HepG2 (cell line): Measurements from ENCODE around the gene P3R3URF. TPM values are rescaled to one million over a fixed set of nuclear protein-coding genes. Genes with fewer than 3 reads are reported as not detected.

Source experiments
- CENPX ChIP-seq: sonication (generic); formaldehyde crosslinking; IDR thresholded peaks from 2 replicates; pipeline ENCODE4 v1.9.0; 2021; ENCODE audit warnings: mild to moderate bottlenecking, missing genetic modification reagents, moderate library complexity
- KAT2B ChIP-seq: fragments of 150-350 bp; IDR thresholded peaks from 2 replicates; pipeline ENCODE4 v1.6.1; 2014; ENCODE audit warnings: low read depth, low read length, borderline replicate concordance
- MTA1 ChIP-seq: sonication (generic); formaldehyde crosslinking; IDR thresholded peaks from 2 replicates; pipeline ENCODE4 v1.4.0; 2020; ENCODE audit warnings: missing genetic modification reagents, mild to moderate bottlenecking, borderline replicate concordance
- NFE2 ChIP-seq: sonication (generic); formaldehyde crosslinking; IDR thresholded peaks from 2 replicates; pipeline ENCODE4 v1.4.0; 2020; ENCODE audit warnings: missing genetic modification reagents
- SKI ChIP-seq: fragments of 450-650 bp; IDR thresholded peaks from one replicate; pipeline ENCODE4 v1.6.1; 2018; ENCODE audit warnings: mild to moderate bottlenecking; ENCODE audit not compliant: partially characterized antibody
- STAT5B ChIP-seq: sonication (generic); formaldehyde crosslinking; IDR thresholded peaks from 2 replicates; pipeline ENCODE4 v1.4.0; 2020; ENCODE audit warnings: missing genetic modification reagents
- ZBTB38 ChIP-seq: sonication (generic); formaldehyde crosslinking; IDR thresholded peaks from 2 replicates; pipeline ENCODE4 v1.5.1; 2020; ENCODE audit warnings: mild to moderate bottlenecking, missing genetic modification reagents
- ZNF501 ChIP-seq: sonication (generic); formaldehyde crosslinking; IDR thresholded peaks from 2 replicates; pipeline ENCODE4 v1.5.1; 2020; ENCODE audit warnings: mild to moderate bottlenecking, moderate library complexity, missing genetic modification reagents
- ZNF672 ChIP-seq: sonication (generic); formaldehyde crosslinking; IDR thresholded peaks from 2 replicates; pipeline ENCODE4 v1.8.1; 2022; ENCODE audit warnings: missing genetic modification reagents
- ZNF746 ChIP-seq: sonication (generic); formaldehyde crosslinking; IDR thresholded peaks from 2 replicates; pipeline ENCODE4 v1.8.0; 2022; ENCODE audit warnings: mild to moderate bottlenecking, missing genetic modification reagents
- ZNF75D ChIP-seq: sonication (generic); formaldehyde crosslinking; IDR thresholded peaks from 2 replicates; pipeline ENCODE4 v1.8.1; 2023; ENCODE audit warnings: missing genetic modification reagents, mild to moderate bottlenecking, borderline replicate concordance
- ZNF879 ChIP-seq: sonication (generic); formaldehyde crosslinking; IDR thresholded peaks from 2 replicates; pipeline ENCODE4 v1.8.1; 2023; ENCODE audit warnings: missing genetic modification reagents
- polyA plus RNA-seq, 8 experiments: library from polyadenylated mRNA; depleted of rRNA in 3 of 8; stranded (reverse) in 7 of 8; unstranded in 1 of 8; fragments of >200 nt; fragmentation: Illumina TruSeq in 4 of 8; extraction: Trizol in 4 of 8; gene quantifications; 2 replicates each; pipeline versions ENCODE4 v1.2.1 to v1.2.3, GENCODE V29; 2011 to 2016; ENCODE audit warnings: low read depth in 4 of 8, missing spikeins in 1 of 8, mixed read lengths in 1 of 8; ENCODE audit not compliant: insufficient read depth in 1 of 8
- total RNA-seq, 5 experiments: library from RNA; depleted of rRNA; stranded (reverse); fragments of >200 nt; fragmentation: Illumina TruSeq; extraction: Trizol; gene quantifications; 2 replicates each; pipeline ENCODE4 v1.2.3, GENCODE V29; 2016; ENCODE audit warnings: low read depth in 1 of 5
- TF ChIP-seq, protein P1 (sequence below): IDR thresholded peaks from 2 replicates; pipeline ENCODE4 v1.6.1; 2016; ENCODE audit warnings: mild to moderate bottlenecking
- TF ChIP-seq, protein P2 (sequence below): sonication (generic); formaldehyde crosslinking; IDR thresholded peaks from 2 replicates; pipeline ENCODE4 v1.5.0; 2020; ENCODE audit warnings: mild to moderate bottlenecking, low read depth, missing genetic modification reagents, borderline replicate concordance
- TF ChIP-seq, protein P3 (sequence below): sonication (generic); formaldehyde crosslinking; IDR thresholded peaks from 2 replicates; pipeline ENCODE4 v1.5.0; 2020; ENCODE audit warnings: mild to moderate bottlenecking, missing genetic modification reagents
- TF ChIP-seq, protein P4 (sequence below): sonication (generic); formaldehyde crosslinking; IDR thresholded peaks from 2 replicates; pipeline ENCODE4 v1.9.0; 2021; ENCODE audit warnings: missing genetic modification reagents, borderline replicate concordance
- TF ChIP-seq, protein P5 (sequence below), 2 experiments: sonication (generic) in 1 of 2; formaldehyde crosslinking in 1 of 2; IDR thresholded peaks; 2 replicates each; pipeline versions ENCODE4 v1.4.0 to v1.6.1; 2016 to 2020; ENCODE audit warnings: borderline replicate concordance in 1 of 2, low read depth in 1 of 2, mild to moderate bottlenecking in 1 of 2, missing genetic modification reagents in 1 of 2

Gene P3R3URF
- total and polyA plus RNA-seq, 2 of the 13 experiments (the other 11 are each of a cell fraction or from before 2014, with no cell fraction given), result not detected

DNA sequence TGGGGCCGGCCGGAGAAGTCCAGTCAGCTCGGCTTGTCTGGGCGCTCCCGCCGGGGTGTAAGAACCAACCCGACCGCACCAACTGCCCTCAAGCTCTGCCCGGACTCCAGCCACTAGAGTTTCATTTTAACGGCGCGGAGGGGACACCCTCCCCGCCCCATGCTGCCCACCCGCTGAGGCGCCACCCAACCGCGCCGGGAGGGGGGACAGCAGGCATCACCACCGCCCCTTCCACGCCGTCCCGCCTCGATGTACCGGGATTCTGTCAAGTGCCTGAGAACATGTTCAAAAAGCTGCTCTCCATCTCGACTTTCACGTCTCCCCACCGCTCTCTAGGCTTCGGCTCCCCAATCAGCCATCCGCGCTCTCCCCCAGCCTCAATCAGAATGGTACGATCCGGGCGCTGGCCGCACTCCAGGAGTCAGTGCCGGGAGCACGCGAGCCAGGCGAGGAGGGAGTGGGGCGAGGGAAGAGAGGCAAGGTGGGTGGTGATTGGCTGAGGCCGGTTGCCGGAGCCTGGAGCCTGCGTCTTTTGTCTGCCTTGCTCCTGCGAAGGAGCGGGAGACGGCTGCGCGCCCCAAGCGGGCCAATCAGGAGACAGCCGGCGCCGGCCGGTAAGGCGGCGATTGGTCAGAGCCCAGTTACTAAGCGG is 43.6 kb downstream of the P3R3URF start, which contains the start of gene PIK3R3 (continued):
- TF ChIP-seq, protein P1, sequence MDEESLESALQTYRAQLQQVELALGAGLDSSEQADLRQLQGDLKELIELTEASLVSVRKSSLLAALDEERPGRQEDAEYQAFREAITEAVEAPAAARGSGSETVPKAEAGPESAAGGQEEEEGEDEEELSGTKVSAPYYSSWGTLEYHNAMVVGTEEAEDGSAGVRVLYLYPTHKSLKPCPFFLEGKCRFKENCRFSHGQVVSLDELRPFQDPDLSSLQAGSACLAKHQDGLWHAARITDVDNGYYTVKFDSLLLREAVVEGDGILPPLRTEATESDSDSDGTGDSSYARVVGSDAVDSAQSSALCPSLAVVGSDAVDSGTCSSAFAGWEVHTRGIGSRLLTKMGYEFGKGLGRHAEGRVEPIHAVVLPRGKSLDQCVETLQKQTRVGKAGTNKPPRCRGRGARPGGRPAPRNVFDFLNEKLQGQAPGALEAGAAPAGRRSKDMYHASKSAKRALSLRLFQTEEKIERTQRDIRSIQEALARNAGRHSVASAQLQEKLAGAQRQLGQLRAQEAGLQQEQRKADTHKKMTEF (CRISPR knock-in tag), result peak; percentile 97
- TF ChIP-seq, protein P2, sequence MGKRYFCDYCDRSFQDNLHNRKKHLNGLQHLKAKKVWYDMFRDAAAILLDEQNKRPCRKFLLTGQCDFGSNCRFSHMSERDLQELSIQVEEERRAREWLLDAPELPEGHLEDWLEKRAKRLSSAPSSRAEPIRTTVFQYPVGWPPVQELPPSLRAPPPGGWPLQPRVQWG (CRISPR knock-in tag), result no peak
- TF ChIP-seq, protein P3, sequence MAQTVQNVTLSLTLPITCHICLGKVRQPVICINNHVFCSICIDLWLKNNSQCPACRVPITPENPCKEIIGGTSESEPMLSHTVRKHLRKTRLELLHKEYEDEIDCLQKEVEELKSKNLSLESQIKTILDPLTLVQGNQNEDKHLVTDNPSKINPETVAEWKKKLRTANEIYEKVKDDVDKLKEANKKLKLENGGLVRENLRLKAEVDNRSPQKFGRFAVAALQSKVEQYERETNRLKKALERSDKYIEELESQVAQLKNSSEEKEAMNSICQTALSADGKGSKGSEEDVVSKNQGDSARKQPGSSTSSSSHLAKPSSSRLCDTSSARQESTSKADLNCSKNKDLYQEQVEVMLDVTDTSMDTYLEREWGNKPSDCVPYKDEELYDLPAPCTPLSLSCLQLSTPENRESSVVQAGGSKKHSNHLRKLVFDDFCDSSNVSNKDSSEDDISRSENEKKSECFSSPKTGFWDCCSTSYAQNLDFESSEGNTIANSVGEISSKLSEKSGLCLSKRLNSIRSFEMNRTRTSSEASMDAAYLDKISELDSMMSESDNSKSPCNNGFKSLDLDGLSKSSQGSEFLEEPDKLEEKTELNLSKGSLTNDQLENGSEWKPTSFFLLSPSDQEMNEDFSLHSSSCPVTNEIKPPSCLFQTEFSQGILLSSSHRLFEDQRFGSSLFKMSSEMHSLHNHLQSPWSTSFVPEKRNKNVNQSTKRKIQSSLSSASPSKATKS (CRISPR knock-in tag), result no peak; the same call in none of the 2 replicates
- TF ChIP-seq ZNF501 (CRISPR knock-in tag) (peak; percentile 86), SKI (no peak), STAT5B (peak; percentile 91), CENPX (no peak), ZNF746 (CRISPR knock-in tag) (peak; percentile 86), ZNF672 (CRISPR knock-in tag) (peak; percentile 89), NFE2 (CRISPR knock-in tag) (peak; percentile 44; the same call in 1 of the 2 replicates), KAT2B (no peak), ZBTB38 (CRISPR knock-in tag) (peak; percentile 90), ZNF879 (CRISPR knock-in tag) (peak; percentile 97; the same call in 1 of the 2 replicates), MTA1 (CRISPR knock-in tag) (no peak), ZNF75D (CRISPR knock-in tag) (peak; percentile 97)
- TF ChIP-seq, protein P4, sequence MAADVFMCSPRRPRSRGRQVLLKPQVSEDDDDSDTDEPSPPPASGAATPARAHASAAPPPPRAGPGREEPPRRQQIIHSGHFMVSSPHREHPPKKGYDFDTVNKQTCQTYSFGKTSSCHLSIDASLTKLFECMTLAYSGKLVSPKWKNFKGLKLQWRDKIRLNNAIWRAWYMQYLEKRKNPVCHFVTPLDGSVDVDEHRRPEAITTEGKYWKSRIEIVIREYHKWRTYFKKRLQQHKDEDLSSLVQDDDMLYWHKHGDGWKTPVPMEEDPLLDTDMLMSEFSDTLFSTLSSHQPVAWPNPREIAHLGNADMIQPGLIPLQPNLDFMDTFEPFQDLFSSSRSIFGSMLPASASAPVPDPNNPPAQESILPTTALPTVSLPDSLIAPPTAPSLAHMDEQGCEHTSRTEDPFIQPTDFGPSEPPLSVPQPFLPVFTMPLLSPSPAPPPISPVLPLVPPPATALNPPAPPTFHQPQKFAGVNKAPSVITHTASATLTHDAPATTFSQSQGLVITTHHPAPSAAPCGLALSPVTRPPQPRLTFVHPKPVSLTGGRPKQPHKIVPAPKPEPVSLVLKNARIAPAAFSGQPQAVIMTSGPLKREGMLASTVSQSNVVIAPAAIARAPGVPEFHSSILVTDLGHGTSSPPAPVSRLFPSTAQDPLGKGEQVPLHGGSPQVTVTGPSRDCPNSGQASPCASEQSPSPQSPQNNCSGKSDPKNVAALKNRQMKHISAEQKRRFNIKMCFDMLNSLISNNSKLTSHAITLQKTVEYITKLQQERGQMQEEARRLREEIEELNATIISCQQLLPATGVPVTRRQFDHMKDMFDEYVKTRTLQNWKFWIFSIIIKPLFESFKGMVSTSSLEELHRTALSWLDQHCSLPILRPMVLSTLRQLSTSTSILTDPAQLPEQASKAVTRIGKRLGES (CRISPR knock-in tag), result peak; percentile 63; the same call in 1 of the 2 replicates
- TF ChIP-seq, protein P5, sequence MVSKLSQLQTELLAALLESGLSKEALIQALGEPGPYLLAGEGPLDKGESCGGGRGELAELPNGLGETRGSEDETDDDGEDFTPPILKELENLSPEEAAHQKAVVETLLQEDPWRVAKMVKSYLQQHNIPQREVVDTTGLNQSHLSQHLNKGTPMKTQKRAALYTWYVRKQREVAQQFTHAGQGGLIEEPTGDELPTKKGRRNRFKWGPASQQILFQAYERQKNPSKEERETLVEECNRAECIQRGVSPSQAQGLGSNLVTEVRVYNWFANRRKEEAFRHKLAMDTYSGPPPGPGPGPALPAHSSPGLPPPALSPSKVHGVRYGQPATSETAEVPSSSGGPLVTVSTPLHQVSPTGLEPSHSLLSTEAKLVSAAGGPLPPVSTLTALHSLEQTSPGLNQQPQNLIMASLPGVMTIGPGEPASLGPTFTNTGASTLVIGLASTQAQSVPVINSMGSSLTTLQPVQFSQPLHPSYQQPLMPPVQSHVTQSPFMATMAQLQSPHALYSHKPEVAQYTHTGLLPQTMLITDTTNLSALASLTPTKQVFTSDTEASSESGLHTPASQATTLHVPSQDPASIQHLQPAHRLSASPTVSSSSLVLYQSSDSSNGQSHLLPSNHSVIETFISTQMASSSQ (IDR thresholded peaks at IDR 0.05; ENCODE audit: low read depth), result no peak
- TF ChIP-seq, protein P5 (CRISPR knock-in tag; IDR thresholded peaks at IDR 0.05; ENCODE audit: borderline replicate concordance), result peak; percentile 77; the same call in 1 of the 2 replicates
